IMR-90 (cell line): ENCODE measurements around the gene PLEKHS1.

Source experiments
- BHLHE40 ChIP-seq: fragments of 150-350 bp; IDR thresholded peaks from 2 replicates; pipeline ENCODE4 v1.6.1; 2016; ENCODE audit warnings: mild to moderate bottlenecking, low read depth, low read length
- CEBPB ChIP-seq: IDR thresholded peaks from 2 replicates; pipeline ENCODE4 v1.6.1; 2012; ENCODE audit warnings: low read depth, low read length, improper control_type of control experiment
- CHD1 ChIP-seq: IDR thresholded peaks from 2 replicates; pipeline ENCODE4 v1.6.1; 2012; ENCODE audit warnings: low read depth, low read length, improper control_type of control experiment
- MAFK ChIP-seq: IDR thresholded peaks from 2 replicates; pipeline ENCODE4 v1.6.1; 2012; ENCODE audit warnings: low read depth, low read length, improper control_type of control experiment
- MAZ ChIP-seq: IDR thresholded peaks from 2 replicates; pipeline ENCODE4 v1.6.1; 2012; ENCODE audit warnings: low read depth, mild to moderate bottlenecking, low read length, improper control_type of control experiment, moderate library complexity, borderline replicate concordance
- MXI1 ChIP-seq: IDR thresholded peaks from 2 replicates; pipeline ENCODE4 v1.6.1; 2012; ENCODE audit warnings: low read depth, mild to moderate bottlenecking, low read length, moderate library complexity, borderline replicate concordance
- NFE2L2 ChIP-seq: fragments of 150-350 bp; IDR thresholded peaks from 2 replicates; pipeline ENCODE4 v1.6.1; 2016; ENCODE audit warnings: low read depth, mild to moderate bottlenecking, low read length
- POLR2A ChIP-seq: IDR thresholded peaks from 2 replicates; pipeline ENCODE4 v1.6.1; 2012; ENCODE audit warnings: mild to moderate bottlenecking, low read depth, low read length
- RAD21 ChIP-seq: IDR thresholded peaks from 2 replicates; pipeline ENCODE4 v1.6.1; 2012; ENCODE audit warnings: low read length, improper control_type of control experiment
- RFX5 ChIP-seq: IDR thresholded peaks from 2 replicates; pipeline ENCODE4 v1.8.0; 2012; ENCODE audit warnings: low read depth, mild to moderate bottlenecking, low read length, moderate library complexity
- SMC3 ChIP-seq: fragments of 150-350 bp; IDR thresholded peaks from 2 replicates; pipeline ENCODE4 v1.6.1; 2016; ENCODE audit warnings: low read depth, mild to moderate bottlenecking, antibody characterized with exemption, low read length, moderate library complexity
- TF ChIP-seq, protein P1 (sequence below): conservative IDR thresholded peaks from 2 replicates; pipeline ENCODE4 v1.5.1; 2012; ENCODE audit warnings: mild to moderate bottlenecking, low read depth, low read length, improper control_type of control experiment
- TF ChIP-seq, protein P2 (sequence below): fragments of 150-350 bp; IDR thresholded peaks from 2 replicates; pipeline ENCODE4 v1.6.1; 2016; ENCODE audit warnings: low read depth, mild to moderate bottlenecking, low read length, moderate library complexity, borderline replicate concordance

DNA sequence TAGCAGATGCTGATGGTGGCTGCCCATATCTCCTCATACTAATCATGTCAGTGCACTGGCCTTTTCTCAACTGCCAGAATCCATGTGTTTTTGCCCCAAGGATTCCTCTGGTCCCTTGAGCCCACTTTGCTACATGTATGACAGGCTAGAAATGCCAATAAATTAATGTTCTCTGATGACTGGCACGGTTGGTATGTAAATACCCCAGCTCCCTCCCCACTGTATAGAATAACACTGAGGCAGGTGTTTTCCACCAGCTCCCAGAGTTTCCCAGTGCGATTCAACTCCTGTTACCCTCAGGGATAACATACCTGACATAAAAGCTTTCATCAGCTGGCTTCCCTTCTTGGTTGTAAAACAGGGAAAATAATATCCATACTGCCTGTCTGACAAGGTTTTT is 9.0 kb upstream of the PLEKHS1 start:
- TF ChIP-seq BHLHE40 = no peak
- TF ChIP-seq NFE2L2 = no peak
- TF ChIP-seq, protein P1, sequence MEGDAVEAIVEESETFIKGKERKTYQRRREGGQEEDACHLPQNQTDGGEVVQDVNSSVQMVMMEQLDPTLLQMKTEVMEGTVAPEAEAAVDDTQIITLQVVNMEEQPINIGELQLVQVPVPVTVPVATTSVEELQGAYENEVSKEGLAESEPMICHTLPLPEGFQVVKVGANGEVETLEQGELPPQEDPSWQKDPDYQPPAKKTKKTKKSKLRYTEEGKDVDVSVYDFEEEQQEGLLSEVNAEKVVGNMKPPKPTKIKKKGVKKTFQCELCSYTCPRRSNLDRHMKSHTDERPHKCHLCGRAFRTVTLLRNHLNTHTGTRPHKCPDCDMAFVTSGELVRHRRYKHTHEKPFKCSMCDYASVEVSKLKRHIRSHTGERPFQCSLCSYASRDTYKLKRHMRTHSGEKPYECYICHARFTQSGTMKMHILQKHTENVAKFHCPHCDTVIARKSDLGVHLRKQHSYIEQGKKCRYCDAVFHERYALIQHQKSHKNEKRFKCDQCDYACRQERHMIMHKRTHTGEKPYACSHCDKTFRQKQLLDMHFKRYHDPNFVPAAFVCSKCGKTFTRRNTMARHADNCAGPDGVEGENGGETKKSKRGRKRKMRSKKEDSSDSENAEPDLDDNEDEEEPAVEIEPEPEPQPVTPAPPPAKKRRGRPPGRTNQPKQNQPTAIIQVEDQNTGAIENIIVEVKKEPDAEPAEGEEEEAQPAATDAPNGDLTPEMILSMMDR = no peak
- TF ChIP-seq, protein P2, sequence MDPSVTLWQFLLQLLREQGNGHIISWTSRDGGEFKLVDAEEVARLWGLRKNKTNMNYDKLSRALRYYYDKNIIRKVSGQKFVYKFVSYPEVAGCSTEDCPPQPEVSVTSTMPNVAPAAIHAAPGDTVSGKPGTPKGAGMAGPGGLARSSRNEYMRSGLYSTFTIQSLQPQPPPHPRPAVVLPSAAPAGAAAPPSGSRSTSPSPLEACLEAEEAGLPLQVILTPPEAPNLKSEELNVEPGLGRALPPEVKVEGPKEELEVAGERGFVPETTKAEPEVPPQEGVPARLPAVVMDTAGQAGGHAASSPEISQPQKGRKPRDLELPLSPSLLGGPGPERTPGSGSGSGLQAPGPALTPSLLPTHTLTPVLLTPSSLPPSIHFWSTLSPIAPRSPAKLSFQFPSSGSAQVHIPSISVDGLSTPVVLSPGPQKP = no peak
- no peak for TF ChIP-seq POLR2A
- no peak for TF ChIP-seq RAD21
- TF ChIP-seq SMC3 = no peak
- no peak for TF ChIP-seq RFX5
- TF ChIP-seq MXI1 = no peak
- no peak for TF ChIP-seq CEBPB
- TF ChIP-seq CHD1 = no peak
- TF ChIP-seq MAFK = no peak
- TF ChIP-seq MAZ = no peak
